GM10847 (cell line): Measurements from ENCODE around the gene UNKL.

ENCODE experiments used
- POLR2A ChIP-seq: IDR thresholded peaks from 2 replicates; pipeline ENCODE4 v1.6.1; 2011; ENCODE audit not compliant: insufficient read length; ENCODE audit errors: extremely low read depth

UNKL gene

GRCh38 chr16:1316033-1316405, 98.5 kb downstream of the UNKL start:
- TF ChIP-seq POLR2A, result no peak

DNA sequence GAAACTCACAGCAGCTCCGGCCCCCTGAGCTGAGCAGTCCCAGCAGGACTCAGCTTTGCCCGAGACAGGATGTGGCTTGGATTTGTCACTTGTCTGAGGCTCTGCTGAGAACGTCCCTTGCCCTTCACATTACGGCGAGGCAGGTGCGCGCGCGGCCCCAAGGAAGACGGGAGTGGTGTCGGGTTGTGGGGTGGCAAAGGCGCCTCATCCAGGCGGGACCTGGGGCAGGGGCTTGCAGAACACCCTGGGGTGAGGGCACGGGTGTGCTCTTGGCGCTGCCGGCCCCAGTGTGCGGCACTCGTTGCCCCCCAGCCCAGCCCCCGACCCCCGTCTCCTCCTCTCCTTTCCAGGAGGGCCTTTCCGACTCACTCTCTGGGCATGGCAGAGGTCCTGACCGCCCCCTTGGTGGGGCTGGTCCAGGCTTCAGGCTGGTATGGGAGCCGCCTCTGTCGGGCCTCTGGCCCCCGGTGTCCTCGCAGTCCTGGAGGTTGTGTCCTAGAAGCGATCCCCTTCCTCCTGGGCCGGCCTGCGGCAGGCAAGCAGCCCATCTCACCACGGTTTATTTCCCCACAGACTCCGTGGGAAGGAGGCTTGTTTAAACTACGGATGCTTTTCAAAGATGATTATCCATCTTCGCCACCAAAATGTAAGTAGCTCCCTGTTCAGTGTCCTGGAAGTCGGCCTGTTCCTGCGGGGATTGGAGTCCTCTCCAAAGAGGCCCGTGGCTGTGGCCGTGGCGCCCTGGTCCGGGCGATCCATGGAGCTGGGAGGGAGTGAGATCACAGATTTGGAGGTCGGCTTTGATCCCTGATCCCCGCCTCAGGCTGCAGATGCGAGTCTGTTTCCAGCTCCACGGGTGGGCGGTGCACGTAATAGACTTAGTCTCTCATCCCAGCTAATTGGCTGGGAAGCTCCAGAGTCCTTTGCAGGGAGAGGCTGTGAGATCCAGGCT, 99.1 kb downstream of the UNKL start:
- TF ChIP-seq POLR2A, result no peak

DNA sequence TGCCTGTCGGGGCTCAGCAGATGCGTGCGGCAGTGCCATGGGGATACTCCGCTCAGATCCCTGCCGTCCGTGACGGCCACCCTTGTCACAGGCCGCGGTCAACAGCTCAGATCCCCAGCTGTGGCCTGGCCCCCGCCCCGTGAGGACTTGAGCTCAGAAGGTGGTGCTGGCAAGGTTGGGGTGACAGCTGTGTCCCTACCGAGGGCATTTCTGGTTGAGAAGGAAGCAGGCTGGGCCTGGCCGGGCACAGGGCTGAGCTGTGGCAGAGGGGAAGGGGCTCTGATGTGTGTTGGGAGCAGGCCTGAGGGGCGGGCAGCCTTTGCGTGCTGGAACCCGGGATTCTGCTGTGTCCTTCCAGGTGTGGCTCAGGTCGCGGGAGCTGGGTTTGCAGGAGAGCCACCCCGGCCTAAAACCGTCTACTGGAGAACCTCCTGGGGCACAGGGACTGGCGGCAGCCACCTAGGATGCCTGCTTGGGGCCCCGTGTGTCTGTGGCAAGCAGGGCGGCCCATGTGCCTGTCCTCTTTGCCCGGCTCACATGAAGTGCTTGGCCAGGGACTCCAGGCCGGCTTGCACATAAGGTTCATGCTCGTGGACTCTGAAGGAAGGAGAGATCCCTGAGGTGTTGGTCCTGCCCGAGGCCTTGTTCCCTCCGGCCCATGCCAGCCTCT, 100.0 kb downstream of the UNKL start:
- TF ChIP-seq POLR2A, result no peak

DNA sequence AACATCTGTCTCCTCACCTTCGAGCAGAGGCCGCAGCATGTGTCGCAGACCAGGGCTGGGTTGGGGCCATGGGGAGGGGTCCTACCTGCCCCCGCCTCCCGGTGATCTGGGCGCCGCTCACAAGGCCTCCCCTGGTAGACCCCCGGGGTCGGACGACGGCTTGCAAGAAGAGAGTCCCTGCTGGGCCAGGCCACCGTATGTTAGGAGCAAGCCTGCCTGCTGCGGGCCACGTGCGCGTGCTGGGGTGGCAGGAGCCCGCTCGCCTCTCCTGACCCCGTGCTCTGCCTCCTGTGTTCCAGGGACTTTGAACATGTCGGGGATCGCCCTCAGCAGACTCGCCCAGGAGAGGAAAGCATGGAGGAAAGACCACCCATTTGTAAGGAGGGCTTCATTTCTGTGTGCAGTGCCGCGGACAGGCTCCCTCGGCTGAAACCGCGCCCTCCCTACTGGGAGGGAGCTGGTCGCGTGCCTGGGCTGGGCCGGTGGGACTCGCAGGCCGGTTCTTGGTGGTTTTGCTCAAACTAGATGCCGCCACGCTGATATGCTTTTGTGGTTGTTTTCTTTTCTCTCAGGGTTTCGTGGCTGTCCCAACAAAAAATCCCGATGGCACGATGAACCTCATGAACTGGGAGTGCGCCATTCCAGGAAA, 100.7 kb downstream of the UNKL start:
- no peak for TF ChIP-seq POLR2A
